Ascending aorta (tissue), 2 donors: ENCODE results near the gene SLCO3A1. TPM values are rescaled to one million over a fixed set of nuclear protein-coding genes. Genes with fewer than 3 reads are reported as not detected.

Source experiments
- DNase-seq, 2 donors: peaks; one replicate each; pipeline ENCODE4 v3.0.0-alpha.2; 2019; ENCODE audit warnings: low spot score in 2 of 2
- H3K27ac ChIP-seq, 2 donors: fragments of 200-600 bp; sonication (generic); one replicate each; pipeline ENCODE4 v1.5.1; 2016 to 2017; ENCODE audit warnings: mild to moderate bottlenecking in 1 of 2
- H3K27me3 ChIP-seq: fragments of 200-600 bp; sonication (generic); one replicate; pipeline ENCODE4 v1.5.1; 2017
- H3K36me3 ChIP-seq, 2 donors: fragments of 200-600 bp; sonication (generic); one replicate each; pipeline ENCODE4 v1.5.1; 2016
- H3K4me1 ChIP-seq, 2 donors: fragments of 200-600 bp; sonication (generic); one replicate each; pipeline ENCODE4 v1.5.1; 2016 to 2017; ENCODE audit warnings: mild to moderate bottlenecking in 1 of 2
- H3K4me3 ChIP-seq, 2 donors: fragments of 200-600 bp; sonication (generic); one replicate each; pipeline ENCODE4 v1.5.1; 2016 to 2017; ENCODE audit warnings: mild to moderate bottlenecking in 1 of 2
- H3K9me3 ChIP-seq, 2 donors: fragments of 200-600 bp; sonication (generic); one replicate each; pipeline ENCODE4 v1.5.1; 2016
- intact Hi-C: fragments of 100-400 bp; cut with DNase I; formaldehyde crosslinking; loops from one replicate; pipeline ENCODE4 v1.15.1; 2023
- total RNA-seq: library from RNA; depleted of rRNA; stranded (reverse); fragments of >200 nt; gene quantifications from one replicate; pipeline ENCODE4 v1.1.0, GENCODE V29; 2016
- TF ChIP-seq, protein P1 (sequence below), 3 experiments: fragments of 200-600 bp in 2 of 3; fragments of 450-650 bp in 1 of 3; sonication (generic) in 2 of 3; IDR thresholded peaks; one replicate each; pipeline ENCODE4 v1.5.1; 2016 to 2019; ENCODE audit warnings: antibody characterized with exemption in 3 of 3, mild to moderate bottlenecking in 1 of 3, moderate library complexity in 1 of 3

The SLCO3A1 gene
- total RNA-seq, 1 donor from 2014 or later = 53.2 TPM

DNA sequence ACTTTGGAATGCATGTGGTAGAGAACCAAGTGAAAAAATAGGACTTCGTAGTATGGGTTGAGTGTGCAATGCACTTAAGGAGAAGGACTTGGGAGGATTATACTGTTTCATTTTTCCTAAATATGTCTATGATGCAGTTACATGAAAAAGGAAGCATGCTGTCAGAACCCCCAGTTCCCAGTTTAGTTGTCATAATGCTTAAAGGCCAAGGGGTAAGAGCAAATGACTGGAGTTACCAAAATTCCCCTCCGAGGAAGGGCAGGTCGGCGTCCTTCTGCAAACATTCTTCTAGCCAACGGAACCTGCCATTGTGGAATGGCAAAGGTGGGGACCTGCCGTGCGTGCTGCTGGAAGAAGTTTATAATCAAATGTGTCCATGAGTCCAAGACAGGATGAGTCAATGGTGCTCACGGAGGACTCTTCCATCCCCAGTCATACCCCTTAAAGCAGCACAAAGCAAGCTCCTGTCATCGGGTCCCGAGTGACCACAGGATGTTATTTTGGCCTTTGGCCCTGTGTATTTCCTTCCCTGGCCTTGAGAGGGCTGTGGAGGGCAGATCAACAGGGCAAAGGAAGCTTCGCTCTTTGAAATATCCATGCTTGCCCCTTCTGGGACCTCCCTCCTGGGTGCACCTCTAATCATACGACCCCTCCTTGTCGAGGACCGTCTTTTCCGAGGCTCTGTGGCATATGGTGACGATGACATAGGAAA lies 93.2 kb downstream of the SLCO3A1 start:
- no peaks in the 10 kb centered on the region for H3K9me3 ChIP-seq
- H3K27me3 ChIP-seq = no peaks in the 10 kb centered on the region
- peaks cover 14 to 57% of the 10 kb centered on the region in 2 donors for H3K4me1 ChIP-seq
- DNase-seq = no peak
- no peaks in the 10 kb centered on the region for H3K36me3 ChIP-seq
- no peak overlapping the region for H3K4me3 ChIP-seq
- intact Hi-C loops = no loop called here
- TF ChIP-seq, protein P1, sequence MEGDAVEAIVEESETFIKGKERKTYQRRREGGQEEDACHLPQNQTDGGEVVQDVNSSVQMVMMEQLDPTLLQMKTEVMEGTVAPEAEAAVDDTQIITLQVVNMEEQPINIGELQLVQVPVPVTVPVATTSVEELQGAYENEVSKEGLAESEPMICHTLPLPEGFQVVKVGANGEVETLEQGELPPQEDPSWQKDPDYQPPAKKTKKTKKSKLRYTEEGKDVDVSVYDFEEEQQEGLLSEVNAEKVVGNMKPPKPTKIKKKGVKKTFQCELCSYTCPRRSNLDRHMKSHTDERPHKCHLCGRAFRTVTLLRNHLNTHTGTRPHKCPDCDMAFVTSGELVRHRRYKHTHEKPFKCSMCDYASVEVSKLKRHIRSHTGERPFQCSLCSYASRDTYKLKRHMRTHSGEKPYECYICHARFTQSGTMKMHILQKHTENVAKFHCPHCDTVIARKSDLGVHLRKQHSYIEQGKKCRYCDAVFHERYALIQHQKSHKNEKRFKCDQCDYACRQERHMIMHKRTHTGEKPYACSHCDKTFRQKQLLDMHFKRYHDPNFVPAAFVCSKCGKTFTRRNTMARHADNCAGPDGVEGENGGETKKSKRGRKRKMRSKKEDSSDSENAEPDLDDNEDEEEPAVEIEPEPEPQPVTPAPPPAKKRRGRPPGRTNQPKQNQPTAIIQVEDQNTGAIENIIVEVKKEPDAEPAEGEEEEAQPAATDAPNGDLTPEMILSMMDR (IDR thresholded peaks at IDR 0.05) = peak in 1 of 3 experiments; percentile 19
- peak overlapping the region; percentile 31 to 69 for H3K27ac ChIP-seq

- no peaks in the 10 kb centered on the region for H3K9me3 ChIP-seq
- no peak overlapping the region for H3K4me3 ChIP-seq
- H3K27me3 ChIP-seq = no peaks in the 10 kb centered on the region
- H3K27ac ChIP-seq = peak overlapping the region; percentile 31 to 69
- no peak for DNase-seq
- H3K36me3 ChIP-seq = no peaks in the 10 kb centered on the region
- intact Hi-C loops = no loop called here
- H3K4me1 ChIP-seq = peaks cover 14 to 55% of the 10 kb centered on the region in 2 donors
- TF ChIP-seq, protein P1 (IDR thresholded peaks at IDR 0.05) = no peak
These were observed 93.8 kb downstream of the SLCO3A1 start for GRCh38 chr15:91947293-91947679.

GRCh38 chr15:91947683-91948608 lies 94.4 kb downstream of the SLCO3A1 start:
- DNase-seq = no peak
- no peaks in the 10 kb centered on the region for H3K36me3 ChIP-seq
- H3K27ac ChIP-seq = peak overlapping the region; percentile 31 to 69
- TF ChIP-seq, protein P1 (IDR thresholded peaks at IDR 0.05) = no peak
- no peaks in the 10 kb centered on the region for H3K9me3 ChIP-seq
- peaks cover 9 to 48% of the 10 kb centered on the region in 2 donors for H3K4me1 ChIP-seq
- no peaks in the 10 kb centered on the region for H3K27me3 ChIP-seq
- intact Hi-C loops = no loop called here
- no peak overlapping the region for H3K4me3 ChIP-seq

DNA sequence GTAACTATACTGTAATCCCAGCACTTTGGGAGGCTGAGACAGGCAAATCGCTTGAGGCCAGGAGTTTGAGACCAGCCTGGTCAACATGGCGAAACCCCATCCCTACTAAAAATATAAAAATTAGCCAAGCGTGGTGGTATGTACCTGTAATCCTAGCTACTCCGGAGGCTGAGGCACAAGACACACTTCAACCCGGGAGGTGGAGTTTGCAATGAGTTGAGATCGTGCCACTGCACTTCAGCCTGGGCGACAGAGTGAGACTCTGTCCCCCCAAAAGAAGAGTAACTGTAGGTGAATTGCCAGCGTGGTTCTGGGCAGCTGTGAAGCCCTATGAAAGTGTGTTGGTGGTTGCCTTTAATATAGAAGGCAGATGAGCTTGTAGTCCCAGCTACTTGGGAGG lies 95.9 kb downstream of the SLCO3A1 start:
- no peak for DNase-seq
- Histone ChIP-seq H3K27ac (peak overlapping the region in 1 of 2 donors; percentile 69), H3K4me1 (peaks cover 5 to 35% of the 10 kb centered on the region in 2 donors), H3K36me3 (no peaks in the 10 kb centered on the region), H3K9me3 (no peaks in the 10 kb centered on the region), H3K27me3 (no peaks in the 10 kb centered on the region), H3K4me3 (no peak overlapping the region)
- TF ChIP-seq, protein P1 (IDR thresholded peaks at IDR 0.05) = no peak
- intact Hi-C loops = no loop called here

DNA sequence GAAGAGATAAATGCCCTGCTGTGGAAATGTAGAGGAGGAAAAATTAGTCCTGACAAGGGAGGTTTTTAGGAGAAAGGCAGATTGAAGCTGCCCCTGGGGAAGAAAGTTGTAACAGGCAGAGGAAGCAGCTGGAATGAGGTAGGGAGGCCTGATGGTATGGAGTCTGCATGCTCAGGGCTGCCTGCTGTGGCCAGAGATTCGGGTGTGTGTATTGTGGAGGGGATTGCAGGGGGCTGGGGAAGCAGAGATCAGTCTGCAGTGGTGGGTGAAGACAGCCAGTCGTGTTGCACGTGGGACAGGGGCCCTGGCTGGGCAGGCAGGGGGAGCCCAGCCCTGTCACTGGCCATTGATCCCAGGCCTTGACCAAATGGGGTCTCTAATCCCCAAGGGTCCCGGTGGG lies 96.5 kb downstream of the SLCO3A1 start:
- Histone ChIP-seq H3K27me3 (no peaks in the 10 kb centered on the region), H3K36me3 (no peaks in the 10 kb centered on the region), H3K27ac (no peak overlapping the region), H3K4me1 (peaks cover 5 to 36% of the 10 kb centered on the region in 2 donors), H3K9me3 (no peaks in the 10 kb centered on the region), H3K4me3 (no peak overlapping the region)
- no peak for DNase-seq
- TF ChIP-seq, protein P1 (IDR thresholded peaks at IDR 0.05) = no peak
- intact Hi-C loops = no loop called here
